H1 (cell line): ENCODE results near the gene POU2F1. TPM values are rescaled to one million over a fixed set of nuclear protein-coding genes. Genes with fewer than 3 reads are reported as not detected.

Experiments
- BRCA1 ChIP-seq: IDR thresholded peaks from 2 replicates; pipeline ENCODE4 v1.6.1; 2012; ENCODE audit warnings: low read depth, low read length, improper control_type of control experiment
- CEBPB ChIP-seq: IDR thresholded peaks from 2 replicates; pipeline ENCODE4 v1.6.1; 2012; ENCODE audit warnings: low read depth, low read length
- CHD7 ChIP-seq: fragments of 300-600 bp; sonication (generic); IDR thresholded peaks from 2 replicates; pipeline ENCODE4 v1.7.1; 2012; ENCODE audit warnings: low read length, moderate library complexity, mild to moderate bottlenecking, inconsistent platforms; ENCODE audit not compliant: insufficient replicate concordance
- MAFK ChIP-seq: IDR thresholded peaks from 2 replicates; pipeline ENCODE4 v1.6.1; 2012; ENCODE audit warnings: low read depth, mild to moderate bottlenecking, improper control_type of control experiment, low read length
- PHF8 ChIP-seq: fragments of 200-600 bp; sonication (generic); conservative IDR thresholded peaks from 2 replicates; pipeline ENCODE4 v1.7.1; 2012; ENCODE audit warnings: low read depth, mild to moderate bottlenecking, inconsistent platforms, low read length, moderate library complexity
- RAD21 ChIP-seq, 2 experiments: IDR thresholded peaks in 1 of 2; conservative IDR thresholded peaks in 1 of 2; 2 replicates each; pipeline ENCODE4 v1.6.1; 2011; ENCODE audit warnings: low read depth in 2 of 2, low read length in 2 of 2, improper control_type of control experiment in 1 of 2, inconsistent platforms in 1 of 2, mild to moderate bottlenecking in 1 of 2, moderate library complexity in 1 of 2
- polyA plus RNA-seq, 7 experiments: library from polyadenylated mRNA; depleted of rRNA in 3 of 7; stranded (reverse) in 5 of 7; unstranded in 2 of 7; fragments of >200 nt in 5 of 7; fragments of 200-250 nt in 2 of 7; gene quantifications; 1 replicate in 5 of 7; 2 replicates in 1 of 7; 4 replicates in 1 of 7; pipeline versions ENCODE4 v1.2.1 to v1.2.3, GENCODE V29; 2011 to 2013; ENCODE audit warnings: missing spikeins in 2 of 7, mixed read lengths in 2 of 7
- total RNA-seq: library from RNA; stranded (reverse); fragmentation: NEBNext Ultra II Directional; extraction: Animal tissue kit (Norgen Biotek cat#: 25700); gene quantifications from 2 replicates; pipeline ENCODE4 v1.2.1, GENCODE V29; 2021

Gene POU2F1
- total and polyA plus RNA-seq, 2 of the 8 experiments (the other 6 are each of a cell fraction or from before 2014, with no cell fraction given): 37.0 to 57.2 TPM

- TF ChIP-seq CHD7: no peak
- no peak for TF ChIP-seq MAFK
- TF ChIP-seq BRCA1: no peak
- no peak for TF ChIP-seq RAD21 (IDR thresholded peaks at IDR 0.05 in 1 of 2, conservative IDR thresholded peaks at IDR 0.05 in 1 of 2; ENCODE audit: low read depth in 2 of 2, low read length in 2 of 2)
- no peak for TF ChIP-seq PHF8
- TF ChIP-seq CEBPB: no peak
These were observed 23.6 kb downstream of the POU2F1 start (continued) for GRCh38 chr1:167244244-167244643.
